GM19239 (cell line): Measurements from ENCODE around the gene CR1L.
"Not testable (repeated sequence)": the region's sequence is repeated elsewhere in the genome, so short reads cannot be mapped to it uniquely, and the experiment has no call there.

ENCODE experiments used
- DNase-seq: peaks from one replicate; pipeline ENCODE4 v3.0.0; 2011; ENCODE audit warnings: low spot score; ENCODE audit not compliant: insufficient read length
- FAIRE-seq: peaks from 2 replicates; lab custom pipeline; 2011; peaks lifted over from hg19 to GRCh38; lab: Jason Lieb, UNC

The CR1L gene

GRCh38 chr1:207737503-207738157 lies 92.7 kb downstream of the CR1L start:
- not testable (repeated sequence) for DNase-seq, FAIRE-seq

- DNase-seq, FAIRE-seq: not testable (repeated sequence)
Measured at GRCh38 chr1:207738158-207738659, 93.3 kb downstream of the CR1L start.

GRCh38 chr1:207740207-207740606 lies 95.3 kb downstream of the CR1L start:
- DNase-seq (no peak), FAIRE-seq (no peak)

DNA sequence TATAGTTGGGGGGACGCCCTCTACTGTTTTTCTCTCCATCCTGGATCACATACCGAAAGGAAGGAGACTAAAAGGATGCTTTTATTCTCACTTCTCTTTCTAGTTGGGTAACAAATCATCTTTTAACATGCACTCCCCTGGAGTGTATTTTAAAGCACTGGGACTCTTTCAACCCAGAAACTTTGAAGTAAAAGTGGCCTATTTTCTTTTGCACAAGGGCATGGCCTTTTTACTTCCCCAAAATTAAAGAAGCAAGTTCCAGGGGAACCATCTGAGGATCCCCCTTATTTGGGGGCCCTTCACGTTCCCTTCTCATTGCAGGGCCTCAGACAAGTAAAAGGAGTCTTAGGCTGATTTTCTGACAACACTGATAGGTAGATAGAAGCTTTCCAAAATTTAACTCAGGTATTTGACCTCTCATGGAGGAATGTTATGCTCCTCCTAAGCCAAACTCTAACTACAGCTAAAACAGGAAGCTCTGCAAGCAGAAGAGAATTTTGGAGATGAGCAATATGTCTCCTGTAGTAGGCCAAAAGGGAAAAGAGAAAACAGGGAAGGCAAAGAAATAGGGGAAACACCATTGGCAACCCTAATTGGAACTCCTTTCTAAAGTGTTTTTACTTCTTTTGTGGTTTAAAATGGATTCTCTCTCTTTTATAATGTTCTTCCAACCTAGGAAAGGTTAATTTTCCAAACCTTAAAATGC lies 98.1 kb downstream of the CR1L start:
- FAIRE-seq (no peak), DNase-seq (no peak)

DNA sequence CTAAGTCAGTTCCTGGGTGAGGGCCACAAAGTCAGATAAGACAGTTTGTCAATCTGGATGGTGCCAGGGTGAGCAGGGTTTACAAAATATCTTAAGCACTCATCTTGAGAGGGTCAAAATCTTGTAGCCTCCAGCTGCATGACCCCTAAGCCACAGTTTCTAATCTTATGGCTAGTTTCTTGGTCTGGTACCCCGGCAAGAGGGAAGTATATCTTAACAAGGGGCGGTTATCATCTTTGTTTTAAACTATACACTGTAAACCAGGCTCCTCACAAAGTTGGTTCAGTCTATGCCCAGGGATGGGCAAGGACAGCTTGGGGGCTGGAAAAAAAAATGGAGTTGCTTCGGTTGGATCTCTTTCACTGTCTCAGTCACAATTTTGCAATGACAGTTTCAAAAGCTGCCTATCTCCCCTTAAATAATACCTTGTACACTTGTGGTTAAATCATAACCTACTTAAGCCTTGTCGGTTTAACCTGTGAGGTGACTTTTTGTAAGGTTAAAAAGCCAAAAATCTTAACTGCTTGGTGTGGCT lies 99.1 kb downstream of the CR1L start:
- FAIRE-seq = no peak
- DNase-seq = no peak

DNA sequence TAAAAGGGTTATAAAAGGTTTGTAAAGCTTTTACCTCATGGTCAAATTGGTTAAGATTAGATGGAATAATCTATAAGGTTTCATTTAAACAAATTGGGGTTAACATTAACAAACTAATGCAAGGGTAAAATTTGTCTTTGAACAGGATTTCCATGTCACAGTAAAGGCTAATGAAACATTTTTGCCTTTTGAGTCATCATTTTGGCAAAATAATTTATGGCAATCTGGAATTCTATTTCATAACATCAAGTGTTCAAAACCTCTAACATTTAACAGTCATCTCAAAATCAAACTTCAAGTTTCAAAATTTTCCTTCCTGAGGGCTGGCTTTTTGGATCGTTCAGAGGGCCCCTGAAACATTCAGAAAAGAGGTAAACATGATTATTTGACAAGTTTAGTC lies 100.4 kb downstream of the CR1L start:
- FAIRE-seq = no peak

DNA sequence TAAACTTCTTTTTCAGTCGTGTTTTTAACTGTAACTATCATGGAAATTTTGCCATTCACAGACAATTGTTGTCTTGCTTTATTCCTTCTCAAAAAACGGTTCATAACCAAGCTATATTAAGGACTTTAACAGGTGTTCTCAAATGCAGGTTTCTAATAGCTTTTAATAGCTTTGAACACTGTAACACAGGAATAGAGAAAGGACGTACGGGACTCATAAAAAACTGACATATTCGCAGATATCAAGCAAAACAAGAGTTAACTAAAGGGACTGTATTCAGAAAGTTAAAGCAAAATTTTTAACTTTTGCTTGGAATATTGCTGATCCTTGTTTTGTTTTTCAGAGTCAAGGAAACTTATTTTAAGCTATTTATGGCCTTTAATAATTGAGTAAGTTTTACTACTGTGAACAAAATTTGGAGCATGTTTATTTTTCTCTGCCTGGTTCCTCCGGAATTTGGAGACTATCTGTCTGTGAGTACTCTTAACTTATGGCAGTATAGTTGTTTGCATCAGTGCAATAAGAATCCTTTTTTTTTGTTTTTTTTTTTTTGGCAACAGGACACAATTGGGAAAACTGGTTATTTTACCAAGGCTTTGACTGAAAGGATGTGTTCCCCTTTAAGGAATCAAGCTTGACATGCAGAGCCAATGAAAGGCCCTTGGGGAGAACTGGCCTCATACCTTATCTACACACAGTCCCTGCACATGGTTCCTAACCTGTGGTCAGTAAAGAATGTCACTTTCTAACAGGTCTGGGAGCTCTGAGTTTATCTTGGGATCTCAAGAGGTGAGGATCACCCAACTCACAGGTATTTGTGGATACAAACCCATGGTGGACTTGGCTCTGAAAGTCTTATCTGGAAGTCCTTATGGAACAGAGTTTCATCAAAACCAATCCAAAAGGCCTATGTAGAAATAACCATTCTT lies 101.2 kb downstream of the CR1L start:
- no peak for DNase-seq
- peak; percentile 61 for FAIRE-seq

More for the DNA sequence above, 100.4 kb downstream of the CR1L start:
- no peak for DNase-seq

- no peak for DNase-seq
- FAIRE-seq = no peak
Measured at GRCh38 chr1:207747627-207748492, 102.9 kb downstream of the CR1L start.

DNA sequence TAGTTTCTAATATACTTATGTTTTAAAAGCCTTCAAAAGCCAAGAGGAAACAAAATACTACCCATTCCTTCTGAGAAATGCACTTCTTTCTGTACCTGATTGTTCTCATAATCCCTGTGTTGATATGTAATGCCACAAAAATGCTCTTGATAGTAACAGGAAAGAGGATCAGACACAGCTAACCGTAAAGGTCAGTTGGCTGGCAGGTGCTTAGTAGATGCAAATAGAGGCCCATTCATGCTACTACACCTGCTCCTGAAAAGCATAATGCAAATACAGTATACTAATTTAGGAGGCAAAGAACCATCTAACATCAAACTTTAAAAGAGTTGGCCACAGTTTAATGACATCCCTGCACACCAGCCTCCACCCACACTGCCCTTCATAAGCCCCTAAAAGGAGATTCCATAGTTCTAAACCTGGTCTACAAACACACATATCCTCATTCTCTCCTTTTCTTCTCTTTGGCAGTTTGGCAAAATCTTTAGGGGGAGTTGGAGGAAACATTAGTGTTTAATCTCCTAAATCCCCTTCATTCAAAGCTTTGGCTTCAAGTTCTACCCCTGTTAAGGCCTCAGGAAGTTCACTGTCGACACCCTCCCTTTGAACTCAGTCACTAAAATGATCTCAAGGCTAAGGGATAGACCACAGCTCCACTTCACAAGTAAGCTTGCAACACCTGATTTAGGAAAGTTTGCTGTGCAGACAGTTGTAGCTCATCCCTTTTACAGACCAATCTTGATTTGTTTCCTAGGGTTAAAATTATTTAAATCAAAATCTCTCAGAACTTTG lies 104.0 kb downstream of the CR1L start:
- FAIRE-seq = no peak
- no peak for DNase-seq

- FAIRE-seq (no peak), DNase-seq (no peak)
Measured at GRCh38 chr1:207750631-207751305, 105.8 kb downstream of the CR1L start.

DNA sequence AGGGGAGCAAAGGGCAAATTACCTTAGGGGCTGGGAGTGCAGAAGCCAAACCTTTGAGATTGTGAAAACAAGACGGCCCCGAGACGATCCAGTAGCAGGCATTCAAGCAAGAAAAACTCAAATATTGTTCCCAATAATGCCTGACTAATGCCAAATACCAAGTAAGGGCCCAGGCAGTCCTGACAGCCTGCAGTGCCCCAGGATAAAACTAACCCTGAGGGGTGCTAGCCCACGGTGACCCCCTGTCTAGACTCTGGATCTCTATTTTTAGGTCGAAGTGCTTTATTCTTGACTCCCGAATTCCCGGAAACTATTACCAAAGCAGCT lies 106.5 kb downstream of the CR1L start:
- DNase-seq, FAIRE-seq: not testable (repeated sequence)

- FAIRE-seq (peak; percentile 96), DNase-seq (peak; percentile 76)
Measured at GRCh38 chr1:207751790-207752455, 107.0 kb downstream of the CR1L start, which contains the start of gene CD46. TSS of gene CD46 (plus strand) at chr1:207752054. CDS start at chr1:207752213, 159 bp downstream.

DNA sequence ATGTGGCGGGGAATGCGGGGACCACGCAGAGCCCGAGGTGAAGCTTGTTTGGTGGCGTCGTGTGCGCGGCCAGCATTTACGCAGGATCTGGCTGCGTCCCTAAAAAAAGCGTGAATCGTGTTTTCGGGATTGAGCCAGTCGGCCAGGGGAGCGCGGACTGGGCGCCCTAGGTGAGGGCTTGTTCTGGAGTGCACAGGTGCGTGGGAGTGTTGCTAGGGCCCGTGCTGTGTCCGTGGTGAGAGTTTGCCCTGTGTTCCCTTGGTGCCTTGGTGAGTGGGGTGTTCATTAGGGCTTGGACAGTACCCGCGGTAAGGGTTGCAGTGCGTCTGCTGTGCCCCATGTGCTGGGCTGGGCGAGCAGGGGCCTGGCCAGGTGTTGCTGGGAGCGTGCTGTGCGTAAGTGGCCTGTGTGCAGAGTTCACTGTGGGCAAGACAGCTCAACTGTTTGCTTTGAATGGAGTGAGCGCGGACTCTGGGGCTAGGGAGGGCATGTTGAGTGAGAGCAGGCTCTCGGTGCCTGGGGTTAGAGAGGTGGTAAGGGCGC lies 107.6 kb downstream of the CR1L start:
- DNase-seq = no peak

DNA sequence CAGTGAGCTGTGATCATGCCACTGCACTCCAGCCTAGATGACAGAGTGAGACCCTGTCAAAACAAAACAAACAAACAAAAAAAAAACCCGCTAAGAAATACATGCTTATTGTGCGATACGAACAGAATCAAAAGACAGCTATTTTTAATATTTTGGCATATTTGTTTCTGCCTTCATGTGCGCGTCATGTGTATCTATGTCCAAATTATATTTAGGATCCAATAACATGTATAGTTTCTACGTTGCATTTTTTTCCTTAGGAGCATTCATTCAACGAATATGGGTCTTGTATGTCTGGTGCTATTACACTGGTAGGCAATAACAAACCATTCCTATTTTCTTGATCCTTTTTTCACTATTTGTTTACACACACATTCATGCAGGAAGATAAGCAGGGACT lies 108.7 kb downstream of the CR1L start:
- FAIRE-seq (no peak), DNase-seq (no peak)

More for the DNA sequence above, 107.6 kb downstream of the CR1L start:
- FAIRE-seq = peak; percentile 14

DNA sequence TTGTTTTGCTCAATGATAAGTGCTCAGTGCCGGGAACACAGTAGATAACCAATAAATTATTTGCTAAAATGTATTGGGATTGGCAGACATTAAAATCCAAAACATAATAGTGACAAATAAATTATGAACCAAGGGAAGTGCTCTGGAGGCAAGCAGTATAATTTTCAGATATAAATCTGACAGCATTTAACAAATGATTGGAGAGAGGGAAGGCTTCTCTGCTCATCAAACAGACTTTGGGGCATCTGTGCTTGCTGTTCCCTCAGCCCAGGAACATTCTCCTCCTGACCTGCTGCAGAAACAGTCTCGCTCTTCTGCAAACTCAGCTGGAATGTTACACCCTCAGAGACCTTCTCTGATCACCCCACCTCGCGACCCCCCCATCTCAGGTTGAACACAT lies 109.1 kb downstream of the CR1L start:
- FAIRE-seq (no peak), DNase-seq (no peak)

DNA sequence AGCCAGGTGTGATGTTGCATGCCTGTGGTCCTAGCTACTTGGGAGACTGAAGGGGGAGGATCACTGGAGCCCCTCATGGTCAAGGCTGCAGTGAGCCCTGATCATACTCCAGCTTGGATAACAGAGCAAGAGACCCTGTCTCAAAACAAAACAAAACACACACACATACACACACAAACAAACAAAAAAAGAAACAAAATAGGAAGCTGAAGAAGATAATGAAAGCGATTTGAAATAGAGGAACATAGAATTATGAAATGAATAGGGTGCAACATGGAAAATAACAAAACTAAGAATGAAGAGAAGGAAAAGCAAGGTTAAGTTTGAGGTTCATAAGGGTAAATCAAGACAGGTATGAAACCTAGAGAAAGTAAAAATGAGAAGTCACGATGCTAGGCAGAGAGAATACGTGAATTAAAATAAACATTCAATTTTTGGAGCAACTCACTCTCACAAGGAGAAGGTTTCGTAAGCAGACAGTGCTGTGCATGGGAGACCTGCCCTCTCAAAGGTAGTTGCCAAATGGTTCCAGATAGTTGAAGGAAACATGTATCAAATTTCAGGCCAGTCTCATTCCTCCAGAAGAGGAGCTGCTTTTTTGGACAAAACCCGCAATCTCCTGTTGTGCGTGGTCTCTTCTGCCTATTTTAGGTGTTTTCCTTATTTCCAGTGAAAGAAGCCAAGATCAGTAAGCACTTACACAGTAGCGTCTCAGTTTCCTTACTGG lies 110.2 kb downstream of the CR1L start:
- DNase-seq (no peak), FAIRE-seq (no peak)
